GM12864 (cell line): Measurements from ENCODE around the gene GRAP2.
"Not testable (repeated sequence)": the region's sequence is repeated elsewhere in the genome, so short reads cannot be mapped to it uniquely, and the experiment has no call there.

ENCODE experiments used
- DNase-seq: peaks from one replicate; pipeline ENCODE4 v3.0.0-alpha.2; 2011; ENCODE audit warnings: low read depth
- H3K4me3 ChIP-seq: 2 replicates; pipeline ENCODE4 v1.5.1; 2011; ENCODE audit warnings: mild to moderate bottlenecking, low read depth, low read length, control low read depth
- CTCF ChIP-seq: IDR thresholded peaks from 2 replicates; pipeline ENCODE4 v1.5.1; 2011; ENCODE audit warnings: low read depth, mild to moderate bottlenecking, moderate library complexity, low read length, control low read depth, inconsistent platforms; ENCODE audit errors: missing control alignments

GRAP2 gene

GRCh38 chr22:39871008-39871798 is 29.7 kb upstream of the GRAP2 start:
- TF ChIP-seq CTCF, result no peak
- no peak for DNase-seq
- no peak overlapping the region for H3K4me3 ChIP-seq

GRCh38 chr22:39872548-39872947 is 28.3 kb upstream of the GRAP2 start:
- DNase-seq, result no peak
- H3K4me3 ChIP-seq, result no peak overlapping the region
- no peak for TF ChIP-seq CTCF

- no peak for DNase-seq
- no peak overlapping the region for H3K4me3 ChIP-seq
- no peak for TF ChIP-seq CTCF
Measured at GRCh38 chr22:39873965-39874364, 26.9 kb upstream of the GRAP2 start.

- DNase-seq, result not testable (repeated sequence)
Measured at GRCh38 chr22:39875176-39875885, 25.6 kb upstream of the GRAP2 start.

GRCh38 chr22:39877079-39877845 is 23.6 kb upstream of the GRAP2 start:
- no peak for TF ChIP-seq CTCF
- no peak for DNase-seq
- no peak overlapping the region for H3K4me3 ChIP-seq

More at GRCh38 chr22:39875176-39875885, 25.6 kb upstream of the GRAP2 start:
- not testable (repeated sequence) for H3K4me3 ChIP-seq

- no peak for DNase-seq
- no peak overlapping the region for H3K4me3 ChIP-seq
- no peak for TF ChIP-seq CTCF
Measured at GRCh38 chr22:39880722-39881121, 20.2 kb upstream of the GRAP2 start.

- no peak for TF ChIP-seq CTCF
- H3K4me3 ChIP-seq, result no peak overlapping the region
Measured at GRCh38 chr22:39883057-39883456, 17.8 kb upstream of the GRAP2 start.

GRCh38 chr22:39889924-39890323 is 11.0 kb upstream of the GRAP2 start:
- DNase-seq, H3K4me3 ChIP-seq: not testable (repeated sequence)

More at GRCh38 chr22:39883057-39883456, 17.8 kb upstream of the GRAP2 start:
- no peak for DNase-seq
